HL-60 (cell line): Measurements from ENCODE around the gene PRKAG2.

Source experiments
- CTCF ChIP-seq: IDR thresholded peaks from one replicate; pipeline ENCODE4 v1.5.1; 2011; ENCODE audit warnings: low read length, control low read depth, inconsistent platforms; ENCODE audit not compliant: insufficient read depth
- GABPA ChIP-seq: IDR thresholded peaks from 2 replicates; pipeline ENCODE4 v1.6.1; 2012; ENCODE audit warnings: low read depth
- REST ChIP-seq: IDR thresholded peaks from 2 replicates; pipeline ENCODE4 v1.6.1; 2012; ENCODE audit warnings: low read depth; ENCODE audit not compliant: insufficient replicate concordance

GRCh38 chr7:151681726-151682125, 195.2 kb downstream of the PRKAG2 start:
- TF ChIP-seq GABPA = no peak
- TF ChIP-seq REST = no peak
- TF ChIP-seq CTCF = no peak
